ENCODE results near the gene ZNF423. TPM values are rescaled to one million over a fixed set of nuclear protein-coding genes. Genes with fewer than 3 reads are reported as not detected.

The ZNF423 gene
- total and polyA plus RNA-seq, 2 of the 13 experiments (the other 11 are each of a cell fraction or from before 2014, with no cell fraction given) = 0.07 to 0.31 TPM

DNA sequence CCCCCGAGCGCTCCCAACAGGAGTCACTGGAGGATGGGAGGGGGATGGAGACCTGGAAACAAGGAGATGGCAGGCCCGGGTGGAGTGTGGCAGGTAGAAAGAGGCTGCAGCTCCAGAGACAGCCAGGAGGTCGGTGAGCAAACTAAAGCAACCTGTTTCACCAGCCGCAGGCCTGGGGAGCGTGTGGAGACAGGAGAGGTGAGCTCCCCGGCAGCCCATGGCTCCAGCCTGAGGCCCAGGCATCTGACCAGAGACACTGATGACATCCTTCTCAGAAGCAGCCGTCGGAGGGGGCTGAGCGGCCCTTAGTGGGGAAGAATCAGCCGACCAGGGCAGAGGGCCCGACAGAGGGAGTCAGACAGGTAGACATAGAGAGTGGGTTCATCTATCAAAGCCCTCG, 165.1 kb downstream of the ZNF423 start:
- no peak overlapping the region for H3K4me2 ChIP-seq (ENCODE audit: low read depth, low read length)
- no peak overlapping the region for H2AFZ ChIP-seq (ENCODE audit: low read length)
- DNase-seq (ENCODE audit: low spot score) = no peak
- no peaks in the 10 kb centered on the region for H3K4me1 ChIP-seq (ENCODE audit: insufficient read depth, low read length)
- H3K4me3 ChIP-seq (replicated peaks in 1 of 3; ENCODE audit: insufficient read depth in 1 of 3, low read depth in 2 of 3, low read length in 3 of 3) = no peak overlapping the region
- POLR2A ChIA-PET = no interaction called here
- peaks cover 2 to 34% of the 10 kb centered on the region in 2 experiments; a peak in 3 of 5 replicates for H3K27me3 ChIP-seq (ENCODE audit: control insufficient read depth in 1 of 2, insufficient read depth in 2 of 2, low read length in 2 of 2)
- 23% methylated on average over 13 of the region's 13 CpGs for WGBS (ENCODE audit: low lambda C conversion rate)
- H3K9me3 ChIP-seq (ENCODE audit: low read length) = no peaks in the 10 kb centered on the region
- TF ChIP-seq E2F1 (CRISPR knock-in tag; IDR thresholded peaks at IDR 0.05) (no peak), SNAPC4 (CRISPR knock-in tag; IDR thresholded peaks at IDR 0.05) (no peak), THYN1 (CRISPR knock-in tag; IDR thresholded peaks at IDR 0.05; ENCODE audit: borderline replicate concordance, low read depth) (no peak), RFX3 (CRISPR knock-in tag; IDR thresholded peaks at IDR 0.05) (no peak), ZSCAN21 (CRISPR knock-in tag; IDR thresholded peaks at IDR 0.05; ENCODE audit: borderline replicate concordance) (no peak), ZC3H4 (CRISPR knock-in tag; IDR thresholded peaks at IDR 0.05; ENCODE audit: borderline replicate concordance) (no peak), NR2F2 (IDR thresholded peaks at IDR 0.05; ENCODE audit: borderline replicate concordance, low read depth) (no peak), TRIM24 (CRISPR knock-in tag; IDR thresholded peaks at IDR 0.05) (no peak), IKZF1 (IDR thresholded peaks at IDR 0.05) (no peak), ZNF205 (CRISPR knock-in tag; IDR thresholded peaks at IDR 0.05) (no peak)
- TF ChIP-seq, protein P1, sequence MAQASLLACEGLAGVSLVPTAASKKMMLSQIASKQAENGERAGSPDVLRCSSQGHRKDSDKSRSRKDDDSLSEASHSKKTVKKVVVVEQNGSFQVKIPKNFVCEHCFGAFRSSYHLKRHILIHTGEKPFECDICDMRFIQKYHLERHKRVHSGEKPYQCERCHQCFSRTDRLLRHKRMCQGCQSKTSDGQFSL (CRISPR knock-in tag; IDR thresholded peaks at IDR 0.05) = no peak
- TF ChIP-seq, protein P2, sequence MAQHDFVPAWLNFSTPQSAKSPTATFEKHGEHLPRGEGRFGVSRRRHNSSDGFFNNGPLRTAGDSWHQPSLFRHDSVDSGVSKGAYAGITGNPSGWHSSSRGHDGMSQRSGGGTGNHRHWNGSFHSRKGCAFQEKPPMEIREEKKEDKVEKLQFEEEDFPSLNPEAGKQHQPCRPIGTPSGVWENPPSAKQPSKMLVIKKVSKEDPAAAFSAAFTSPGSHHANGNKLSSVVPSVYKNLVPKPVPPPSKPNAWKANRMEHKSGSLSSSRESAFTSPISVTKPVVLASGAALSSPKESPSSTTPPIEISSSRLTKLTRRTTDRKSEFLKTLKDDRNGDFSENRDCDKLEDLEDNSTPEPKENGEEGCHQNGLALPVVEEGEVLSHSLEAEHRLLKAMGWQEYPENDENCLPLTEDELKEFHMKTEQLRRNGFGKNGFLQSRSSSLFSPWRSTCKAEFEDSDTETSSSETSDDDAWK (CRISPR knock-in tag; IDR thresholded peaks at IDR 0.05) = no peak
- CTCF ChIA-PET (ENCODE audit: low intra/inter-chr PET ratio, low total read pairs) = no interaction called here
- no peaks in the 10 kb centered on the region; the same call in 1 of the 2 replicates for H4K20me1 ChIP-seq (ENCODE audit: insufficient read depth, low read length)
- no peak for ATAC-seq
- no TSS peak for BruUV-seq (replicated peaks)
- no peak overlapping the region for H3K27ac ChIP-seq (ENCODE audit: extremely low read length, insufficient read depth, low read length)
- intact Hi-C loops (cut with micrococcal nuclease; ENCODE audit: unreplicated experiment) (no loop called here), in situ Hi-C loops (cut with HindIII; ENCODE audit: extremely low pct_ligation_motif_present, low pct_unique_long_range_greater_than_20kb) (no loop called here)
- no peaks in the 10 kb centered on the region for H3K36me3 ChIP-seq (replicated peaks in 1 of 2; ENCODE audit: control insufficient read depth in 1 of 2, insufficient read depth in 2 of 2, low read length in 2 of 2)
- no peaks in the 10 kb centered on the region for H3K79me2 ChIP-seq (ENCODE audit: insufficient read depth, low read length)
- FAIRE-seq = no peak
- H3K9ac ChIP-seq (ENCODE audit: insufficient read depth, low read depth, low read length) = no peak overlapping the region

Data from HepG2 (cell line).